GM19035 (cell line): ENCODE data around the gene CDC42BPA.

Experiments
- ATAC-seq: cut with Tn5 transposase; IDR thresholded peaks from one replicate; pipeline ENCODE4 v1.9.1; 2021; ENCODE audit not compliant: unreplicated experiment

The CDC42BPA gene

DNA sequence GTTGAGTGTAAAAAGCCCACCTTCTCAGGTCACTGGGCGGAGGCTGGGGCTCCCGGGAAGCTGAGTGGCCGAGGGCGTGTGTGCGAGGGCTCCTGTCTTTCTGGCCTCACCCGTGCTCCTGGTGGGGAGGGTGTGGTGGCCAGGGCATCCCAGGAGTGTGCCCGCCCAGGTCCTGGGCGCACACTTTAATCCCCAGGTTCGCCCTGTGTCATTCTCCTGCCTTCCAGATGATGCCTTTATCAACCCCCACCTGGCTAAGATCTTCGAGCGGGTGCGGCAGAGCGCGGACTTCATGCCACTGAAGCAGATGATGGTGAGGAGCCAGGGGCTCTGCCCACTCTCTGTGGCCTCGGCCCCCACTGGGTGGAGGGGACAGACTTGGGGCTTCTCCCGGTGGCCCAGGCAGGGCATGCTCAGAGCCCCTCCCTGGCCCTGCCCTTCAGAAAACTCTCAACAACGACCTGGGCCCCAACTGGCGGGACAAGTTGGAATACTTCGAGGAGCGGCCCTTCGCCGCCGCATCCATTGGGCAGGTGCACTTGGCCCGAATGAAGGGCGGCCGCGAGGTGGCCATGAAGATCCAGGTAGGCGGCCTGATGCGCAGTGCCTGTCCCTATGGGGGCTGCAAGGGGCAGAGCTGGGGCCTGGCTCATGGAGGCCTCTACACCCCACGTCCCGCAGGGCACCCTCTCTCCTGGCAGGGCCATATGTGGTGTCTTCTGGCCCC is 335.7 kb downstream of the CDC42BPA start:
- ATAC-seq: no peak

DNA sequence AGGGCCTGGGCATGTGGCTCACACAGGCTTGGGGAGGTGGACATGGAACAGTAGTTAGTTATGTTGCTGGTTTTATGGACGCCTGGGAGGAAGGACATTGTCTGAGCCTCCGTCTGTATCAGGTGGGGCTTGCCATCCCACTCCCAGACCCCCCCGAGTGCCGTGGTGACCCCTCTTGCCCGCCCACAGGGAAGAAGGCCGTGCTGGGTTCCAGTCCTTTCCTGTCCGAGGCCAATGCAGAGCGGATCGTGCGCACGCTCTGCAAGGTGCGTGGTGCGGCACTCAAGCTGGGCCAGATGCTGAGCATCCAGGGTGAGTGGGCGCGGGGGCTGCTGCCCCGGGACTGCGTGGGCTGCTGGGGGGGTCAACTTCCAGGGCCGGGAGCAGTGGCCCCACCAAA is 336.5 kb downstream of the CDC42BPA start:
- ATAC-seq: no peak

DNA sequence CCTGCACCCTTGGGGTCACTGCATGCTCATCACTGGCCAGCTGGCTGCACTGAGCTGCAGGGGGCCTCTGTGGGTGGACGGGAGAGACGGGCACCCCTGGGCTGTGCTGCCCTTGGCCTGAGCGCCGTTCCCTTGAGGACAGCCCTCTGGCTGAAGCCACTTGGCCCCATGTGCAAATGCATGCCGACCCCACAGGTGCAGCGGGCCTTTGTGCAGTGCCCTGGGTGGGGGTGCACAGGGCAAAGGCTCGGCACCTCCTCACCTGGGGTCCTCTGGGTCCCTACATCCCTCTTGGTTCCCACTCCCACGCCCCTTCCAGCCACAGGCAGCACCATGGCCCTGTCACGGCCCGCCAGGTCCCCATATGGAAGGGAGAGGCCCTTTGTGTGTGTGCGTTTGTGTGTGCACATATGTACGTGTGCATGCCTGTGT is 336.9 kb downstream of the CDC42BPA start:
- no peak for ATAC-seq

- no peak for ATAC-seq
Observed at GRCh38 chr1:226980565-226981385, 337.5 kb downstream of the CDC42BPA start.

GRCh38 chr1:226980122-226980560 is 338.2 kb downstream of the CDC42BPA start:
- ATAC-seq: no peak

- no peak for ATAC-seq
Observed at GRCh38 chr1:226979517-226980121, 338.7 kb downstream of the CDC42BPA start.

- no peak for ATAC-seq
Observed at GRCh38 chr1:226979115-226979516, 339.2 kb downstream of the CDC42BPA start.

DNA sequence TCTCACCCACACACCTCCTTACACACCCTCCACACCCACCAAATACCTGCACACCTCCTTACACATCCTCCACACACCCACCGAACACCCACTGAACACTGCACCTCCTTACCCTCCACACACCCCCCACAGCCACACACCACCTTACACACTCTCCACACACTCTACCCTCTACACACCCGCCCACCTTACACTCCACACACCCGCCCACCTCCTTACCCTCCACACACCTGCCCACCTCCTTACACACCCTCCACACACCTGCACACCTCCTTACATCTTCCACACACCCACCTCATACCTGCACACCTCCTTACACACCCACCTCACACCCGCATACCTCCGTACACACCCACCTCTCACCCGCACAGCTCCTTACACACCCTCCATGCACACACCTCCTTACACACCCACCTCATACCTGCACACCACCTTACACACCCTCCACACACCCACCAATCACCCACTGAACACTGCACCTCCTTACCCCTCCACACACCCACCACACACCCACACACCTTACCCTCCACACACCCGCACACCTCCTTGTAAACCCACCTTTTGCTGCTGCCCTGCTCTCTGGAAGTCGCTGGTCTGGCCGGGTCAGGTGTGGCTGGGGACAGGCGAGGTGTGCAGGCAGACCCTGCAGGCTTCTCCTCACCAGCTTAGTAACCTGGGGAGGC is 339.7 kb downstream of the CDC42BPA start:
- ATAC-seq: no peak

DNA sequence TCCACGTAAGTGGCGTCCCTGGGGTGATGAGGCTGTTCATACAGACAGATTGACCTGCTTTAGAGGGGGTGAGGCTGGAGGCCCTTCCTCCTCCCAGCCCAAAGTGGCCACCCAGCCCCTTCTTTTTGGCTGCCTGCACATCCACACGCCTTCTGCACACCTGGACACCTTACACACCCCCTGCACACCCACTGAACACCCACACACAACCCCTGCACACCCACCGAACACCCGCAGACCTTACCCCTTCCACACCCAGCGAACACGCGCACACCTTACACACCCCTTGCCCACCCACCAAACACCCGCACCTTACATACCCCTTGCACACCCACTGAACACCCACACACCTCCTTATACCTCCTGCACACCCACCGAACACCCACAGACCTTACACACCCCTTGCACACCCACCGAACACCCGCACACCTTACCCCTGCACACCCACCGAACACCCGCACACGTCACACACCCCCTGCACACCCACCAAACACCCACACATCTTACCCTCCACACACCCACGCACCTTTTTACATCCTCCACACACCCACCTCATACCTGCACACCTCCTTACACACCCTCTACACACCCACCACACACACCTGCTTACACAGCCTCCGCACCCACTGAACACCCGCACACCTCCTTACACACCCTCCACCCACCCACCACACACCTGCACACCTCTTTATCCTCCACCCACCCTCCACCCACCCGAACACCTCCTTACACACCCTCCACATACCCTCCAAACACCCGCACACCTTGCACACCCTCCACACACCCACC is 340.5 kb downstream of the CDC42BPA start:
- no peak for ATAC-seq

- no peak for ATAC-seq
Observed at GRCh38 chr1:226976978-226977642, 341.2 kb downstream of the CDC42BPA start.

DNA sequence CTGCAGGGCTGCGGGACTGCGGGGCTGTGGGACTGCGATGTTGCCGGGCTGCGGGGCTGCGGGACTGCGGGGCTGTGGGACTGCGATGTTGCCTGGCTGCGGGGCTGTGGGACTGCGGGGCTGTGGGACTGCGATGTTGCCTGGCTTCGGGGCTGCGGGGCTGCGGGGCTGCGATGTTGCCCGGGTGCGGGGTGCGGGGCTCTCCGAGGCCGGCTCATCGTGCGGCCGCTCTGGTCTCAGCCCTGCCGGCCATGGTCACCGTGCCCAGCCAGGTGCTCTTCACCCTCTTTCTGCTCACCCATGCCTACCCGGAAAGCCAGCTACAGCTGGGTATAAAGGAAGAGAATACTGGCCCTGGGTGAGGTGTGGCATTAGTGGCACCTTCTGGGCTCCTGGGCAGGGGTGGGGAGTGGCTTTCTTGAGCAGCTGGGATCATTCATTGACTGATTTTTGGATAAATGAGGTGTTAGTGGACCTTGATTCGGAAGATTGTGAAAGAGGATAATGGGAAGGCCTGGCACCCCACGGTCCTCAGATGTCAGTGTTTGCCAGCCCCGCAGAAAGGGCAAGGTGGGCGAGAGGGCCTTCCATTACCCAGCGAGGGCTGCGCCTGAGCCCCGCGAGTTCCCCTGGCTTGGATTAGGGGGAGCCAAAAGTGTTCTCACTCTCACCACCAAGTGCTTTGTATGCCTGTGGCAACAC is 341.9 kb downstream of the CDC42BPA start:
- ATAC-seq: no peak

GRCh38 chr1:226975259-226976250 is 342.7 kb downstream of the CDC42BPA start:
- no peak for ATAC-seq

DNA sequence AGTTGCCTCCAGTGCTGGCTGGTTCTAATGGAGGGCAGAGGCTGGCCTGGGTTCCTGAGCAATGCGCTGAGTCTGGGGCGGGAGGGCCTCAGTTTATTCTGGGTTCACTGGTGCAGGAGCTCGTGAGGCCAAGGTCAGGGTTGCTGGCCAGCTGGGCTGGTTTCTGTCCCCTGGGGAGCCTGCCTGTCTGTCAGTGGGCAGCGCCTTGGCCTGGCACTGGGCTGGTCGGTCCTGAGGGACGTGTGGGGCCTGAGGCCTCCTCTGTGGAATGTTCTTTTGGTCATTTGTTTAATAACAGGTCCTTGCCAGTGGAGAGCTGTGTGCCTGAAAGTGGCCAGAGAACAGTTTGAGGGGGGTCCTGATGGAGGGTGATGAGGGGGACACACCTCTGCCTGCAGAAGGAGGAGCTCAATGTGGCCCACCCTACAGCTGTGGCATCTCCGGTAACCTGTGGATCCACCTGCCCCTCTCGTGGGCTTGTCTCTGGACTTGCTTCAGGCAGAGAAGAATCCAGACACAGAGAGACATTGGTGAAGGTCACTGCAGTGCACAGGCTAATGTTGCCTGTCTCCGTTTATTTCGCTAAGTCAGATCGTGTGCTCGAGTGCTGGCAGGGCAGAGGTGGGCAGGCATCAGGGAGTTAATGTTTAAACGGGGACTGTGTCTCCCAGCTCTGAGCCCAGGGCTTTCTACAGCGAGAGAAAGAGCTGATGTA is 343.6 kb downstream of the CDC42BPA start:
- ATAC-seq: no peak

- ATAC-seq: no peak
Observed at GRCh38 chr1:226973898-226974543, 344.3 kb downstream of the CDC42BPA start.

DNA sequence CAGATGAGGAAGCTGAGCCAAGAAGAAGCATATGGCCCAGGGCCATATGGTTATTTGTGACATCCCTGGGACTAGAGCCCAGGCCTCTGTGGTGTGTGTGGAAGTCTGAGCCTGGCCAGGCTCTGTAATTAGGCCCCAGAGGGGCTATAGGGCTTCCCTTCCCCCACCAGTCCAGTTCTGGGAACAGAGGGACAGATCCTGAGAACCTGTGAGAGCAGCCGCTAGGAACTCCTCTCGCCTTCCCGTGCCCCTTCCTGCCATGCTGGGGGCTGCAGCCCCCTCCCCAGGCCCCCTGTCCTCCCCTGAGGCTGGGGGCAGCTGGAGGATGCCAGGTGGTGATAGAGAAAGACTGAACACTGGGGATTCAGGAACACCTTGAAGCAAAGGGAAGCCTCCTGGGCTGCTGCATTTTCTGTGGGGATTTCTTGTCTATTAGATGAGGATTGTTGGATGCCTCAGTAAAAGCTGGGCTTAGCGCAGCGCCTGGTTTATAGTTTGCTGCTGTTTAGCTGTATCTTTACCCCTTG is 344.9 kb downstream of the CDC42BPA start:
- ATAC-seq: no peak

- ATAC-seq: no peak
Observed at GRCh38 chr1:226972931-226973330, 345.4 kb downstream of the CDC42BPA start.

DNA sequence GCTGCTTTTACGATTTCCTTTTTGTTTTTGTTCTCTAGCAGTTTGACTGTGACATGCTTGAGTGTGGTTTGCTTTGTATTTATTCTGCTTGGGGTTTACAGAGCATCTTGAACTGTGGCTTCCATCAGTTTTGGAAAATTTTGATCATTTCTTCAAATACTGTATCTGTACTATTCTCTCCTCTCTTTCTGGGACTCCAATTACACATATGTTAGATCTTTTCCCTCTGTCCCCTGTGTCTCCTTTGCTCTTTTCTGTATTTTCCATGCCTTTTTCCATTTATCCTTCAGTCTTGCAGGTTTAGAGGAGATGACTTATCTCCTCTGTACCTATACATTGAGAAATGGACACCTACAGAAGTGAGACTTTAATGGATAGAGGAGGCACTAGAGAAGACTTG is 346.5 kb downstream of the CDC42BPA start:
- no peak for ATAC-seq
